Lung (tissue), 12 donors: ENCODE results near the gene P2RX1. TPM values are rescaled to one million over a fixed set of nuclear protein-coding genes. Genes with fewer than 3 reads are reported as not detected.
A peak's percentile ranks its signal among the peaks of the same experiment; 100 is the strongest.

Experiments
- ATAC-seq: fragments of 200-7000 bp; cut with Tn5 transposase; one replicate; pipeline ENCODE4 v1.9.1; 2020; ENCODE audit warnings: moderate number of reproducible peaks; ENCODE audit not compliant: insufficient read depth, low FRiP score
- DNase-seq, 3 donors: peaks; one replicate each; pipeline ENCODE4 v3.0.0-alpha.2; 2013 to 2017
- H3K27ac ChIP-seq, 2 donors: one replicate each; pipeline ENCODE4 v1.5.1; 2013; ENCODE audit warnings: mild to moderate bottlenecking in 2 of 2, moderate library complexity in 2 of 2, control low read depth in 1 of 2, inconsistent platforms in 1 of 2, low read depth in 1 of 2, low read length in 1 of 2
- H3K27me3 ChIP-seq, 3 donors: one replicate each; pipeline ENCODE4 v1.5.1; 2013; ENCODE audit warnings: low read length in 2 of 3; ENCODE audit not compliant: control insufficient read depth in 3 of 3, insufficient read depth in 3 of 3
- H3K36me3 ChIP-seq, 4 donors: one replicate each; pipeline ENCODE4 v1.5.1; 2013; ENCODE audit warnings: low read length in 4 of 4, mild to moderate bottlenecking in 1 of 4, moderate library complexity in 1 of 4; ENCODE audit not compliant: control insufficient read depth in 4 of 4, insufficient read depth in 4 of 4
- H3K4me1 ChIP-seq, 5 donors: one replicate each; pipeline ENCODE4 v1.5.1; 2013; ENCODE audit warnings: low read length in 5 of 5, mild to moderate bottlenecking in 2 of 5, moderate library complexity in 1 of 5; ENCODE audit not compliant: control insufficient read depth in 5 of 5, insufficient read depth in 5 of 5
- H3K4me3 ChIP-seq: one replicate; pipeline ENCODE4 v1.5.1; 2013; ENCODE audit warnings: mild to moderate bottlenecking, control low read depth, moderate library complexity
- H3K9ac ChIP-seq, 2 donors: one replicate each; pipeline ENCODE4 v1.5.1; 2013; ENCODE audit warnings: low read length in 2 of 2, control low read depth in 1 of 2; ENCODE audit not compliant: insufficient read depth in 1 of 2
- H3K9me3 ChIP-seq, 4 donors: one replicate each; pipeline ENCODE4 v1.5.1; 2013; ENCODE audit warnings: low read length in 3 of 4, mild to moderate bottlenecking in 1 of 4, moderate library complexity in 1 of 4; ENCODE audit not compliant: control insufficient read depth in 4 of 4, insufficient read depth in 3 of 4
- CTCF ChIP-seq: IDR thresholded peaks from 2 replicates; pipeline ENCODE4 v1.5.1; 2012; ENCODE audit warnings: mild to moderate bottlenecking; ENCODE audit errors: control extremely low read depth, extremely low read depth
- WGBS, 2 donors: extraction: QIAGEN DNeasy Blood & Tissue Kit; methylation state at CpG; one replicate each; pipeline ENCODE4 v1.1.7; 2013; 5-methylcytosine and 5-hydroxymethylcytosine counted together
- polyA plus RNA-seq, 2 donors: library from polyadenylated mRNA; stranded (reverse); fragments of 200-250 nt; gene quantifications; one replicate each; pipeline ENCODE4 v1.2.1, GENCODE V29; 2013
- total RNA-seq, 2 donors: library from RNA; depleted of rRNA in 1 of 2; stranded (reverse); fragments of >200 nt in 1 of 2; gene quantifications; one replicate each; pipeline ENCODE4 v1.2.1, GENCODE V29; 2014 to 2021
- donor health status: control.
- donor health status: control.
- donor health status: Bipolar disorder and iron deficiency.
- donor health status: healthy.
- donor health status: DM: yes; HTN: yes; CAD: no.

The P2RX1 gene
- total and polyA plus RNA-seq, 4 donors, result 4.6 to 16.4 (median 10.5) TPM

DNA sequence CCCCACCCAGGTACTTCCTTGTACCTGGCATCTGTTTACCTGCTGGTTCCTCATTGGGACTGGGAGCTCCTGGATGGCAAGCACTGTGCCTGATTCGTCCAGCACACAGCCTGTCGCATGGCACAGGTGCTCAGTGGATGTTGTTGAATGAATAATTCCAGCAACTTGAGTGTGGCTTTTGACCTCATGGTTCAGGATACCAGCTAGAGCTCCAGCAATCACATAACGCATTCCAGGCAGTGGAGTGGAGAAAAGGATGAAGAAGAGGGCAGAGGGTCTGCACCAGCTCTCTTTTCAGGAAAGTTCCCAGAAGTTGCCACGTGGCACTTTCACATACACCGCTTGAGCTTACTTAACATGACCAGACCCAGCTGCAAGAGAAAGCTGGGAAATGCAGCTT, 22.1 kb downstream of the P2RX1 start:
- ATAC-seq, result no peak
- peak overlapping the region; percentile 45 to 90 for H3K27ac ChIP-seq
- WGBS, 2 donors, result 65 to 72% methylated on average over 5 of the region's 5 CpGs
- no peaks in the 10 kb centered on the region for H3K9me3 ChIP-seq
- TF ChIP-seq CTCF, result no peak
- H3K36me3 ChIP-seq, result no peaks in the 10 kb centered on the region
- H3K27me3 ChIP-seq, result no peaks in the 10 kb centered on the region
- no peak for DNase-seq
- H3K4me1 ChIP-seq, result peaks cover 0 to 40% (median 10%) of the 10 kb centered on the region in 5 donors
- H3K9ac ChIP-seq, result no peak overlapping the region
- no peak overlapping the region for H3K4me3 ChIP-seq

DNA sequence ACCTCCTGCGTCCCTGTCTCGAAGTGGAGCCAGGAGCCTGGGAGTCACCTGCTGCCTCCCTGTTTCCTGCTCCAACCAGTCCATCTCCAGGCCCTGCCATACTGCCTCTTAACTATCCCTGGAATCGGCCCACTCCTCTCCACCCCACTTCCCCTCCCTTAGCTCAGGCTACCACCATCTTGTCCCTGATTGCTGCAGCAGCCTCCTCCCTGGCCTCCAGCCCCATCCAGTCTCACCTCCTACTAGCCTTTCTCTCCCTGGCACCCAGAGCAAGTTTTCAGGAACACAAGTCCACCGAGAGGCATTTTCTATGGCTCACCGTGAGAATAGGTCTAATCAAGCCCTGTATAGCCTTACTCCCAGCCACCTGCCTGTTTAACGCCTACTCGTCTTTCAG, 22.5 kb downstream of the P2RX1 start:
- DNase-seq (no peak), ATAC-seq (no peak)
- TF ChIP-seq CTCF, result no peak
- no peak overlapping the region for H3K4me3 ChIP-seq
- no peaks in the 10 kb centered on the region for H3K9me3 ChIP-seq
- no peaks in the 10 kb centered on the region for H3K36me3 ChIP-seq
- H3K27ac ChIP-seq, result peak overlapping the region; percentile 74 to 90
- peaks cover 0 to 40% (median 10%) of the 10 kb centered on the region in 5 donors for H3K4me1 ChIP-seq
- peak overlapping the region in 1 of 2 donors; percentile 25 for H3K9ac ChIP-seq
- 55 to 74% methylated on average over 7 of the region's 7 CpGs for WGBS, 2 donors
- no peaks in the 10 kb centered on the region for H3K27me3 ChIP-seq

DNA sequence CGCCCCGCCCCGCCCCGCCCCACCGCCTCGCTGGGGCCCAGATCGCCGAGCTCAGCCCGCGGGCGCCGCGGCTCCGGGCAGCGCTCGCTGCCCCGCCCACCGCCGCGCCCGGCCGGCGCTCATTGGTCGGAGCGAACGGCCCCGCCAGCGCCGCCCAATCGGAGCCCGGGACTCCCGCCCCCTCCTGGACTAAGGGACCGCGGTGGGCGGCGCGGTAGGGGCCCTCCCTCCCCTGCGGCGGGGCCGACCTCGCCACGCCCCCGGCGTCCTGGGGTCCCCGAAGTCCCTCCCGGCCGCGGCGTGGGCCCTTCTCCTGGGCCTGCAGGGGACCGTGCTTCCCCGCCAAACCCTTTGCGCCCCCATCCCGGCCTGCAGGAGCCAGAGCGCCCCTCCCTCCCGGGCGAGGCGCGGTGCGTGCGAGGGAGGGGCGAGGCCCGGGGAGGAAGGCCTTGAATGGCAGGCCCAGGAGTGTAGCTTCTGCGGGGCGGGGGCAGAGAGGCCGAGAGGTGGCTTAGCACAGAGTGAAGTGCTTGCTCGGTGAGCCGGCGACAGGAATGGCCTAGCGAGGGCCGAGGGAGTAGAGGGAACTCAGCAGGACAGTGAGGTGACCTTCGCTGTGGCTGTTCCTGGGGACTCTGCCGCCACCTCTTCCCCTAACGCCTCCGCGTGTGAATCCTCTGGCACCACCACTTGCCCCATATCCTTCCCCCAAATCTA, 23.1 kb downstream of the P2RX1 start, which contains the start of gene CAMKK1:
CAMKK1 (minus strand) TSS at position 51 of the 717 bp plus-strand sequence. CDS start 7,366 bp downstream, outside the sequence.
- peak within 1 kb of the TSS; percentile 30 for H3K4me3 ChIP-seq
- peak; percentile 84 to 91 (median 86) for DNase-seq
- no peak for TF ChIP-seq CTCF
- peak; percentile 87 for ATAC-seq
- no peaks in the 10 kb centered on the region for H3K27me3 ChIP-seq
- peak within 1 kb of the TSS; percentile 74 to 90 for H3K27ac ChIP-seq
- no peaks in the 10 kb centered on the region for H3K36me3 ChIP-seq
- peak within 1 kb of the TSS in 1 of 2 donors; percentile 25 for H3K9ac ChIP-seq
- H3K9me3 ChIP-seq, result no peaks in the 10 kb centered on the region
- WGBS, 2 donors, result 1 to 2% methylated on average over 36 to 75 of the region's 75 CpGs
- H3K4me1 ChIP-seq, result peaks cover 0 to 40% (median 13%) of the 10 kb centered on the region in 5 donors
